ENCODE measurements around the gene PGLYRP3. TPM values are rescaled to one million over a fixed set of nuclear protein-coding genes. Genes with fewer than 3 reads are reported as not detected.

PGLYRP3 gene
- total and polyA plus RNA-seq, 2 donors (not counting 3 experiments of a cell fraction or from before 2014, with no cell fraction given): not detected

DNA sequence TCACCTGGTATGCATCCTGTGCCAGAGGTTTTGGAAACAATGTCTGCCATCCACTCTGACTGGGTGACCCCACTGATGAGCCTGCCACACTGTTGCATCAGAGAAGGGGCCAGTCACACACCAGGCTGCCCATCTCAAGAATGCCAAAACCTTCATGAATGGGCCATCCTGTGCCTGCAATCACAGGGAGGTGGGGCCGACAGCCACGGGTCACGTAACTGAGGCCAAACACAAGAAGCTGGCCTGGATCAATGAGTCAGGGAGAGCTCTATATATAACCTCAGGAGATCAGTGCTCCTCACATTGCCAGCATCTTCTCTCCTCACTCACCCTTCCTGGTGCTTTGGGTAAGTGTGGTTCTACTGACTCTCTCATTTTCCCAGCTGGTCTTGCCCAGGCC, 53.4 kb downstream of the PGLYRP3 start, which contains the start of gene LORICRIN:
LORICRIN (plus strand) TSS at position 301 of the 400 bp plus-strand sequence. CDS start 1,263 bp downstream, outside the sequence.
- no TSS peak for BruUV-seq (replicated peaks)
- H3K4me2 ChIP-seq (ENCODE audit: insufficient read depth, low read length): no peak within 1 kb of the TSS
- ChIA-PET POLR2A (no interaction called here), CTCF (no interaction called here)
- intact Hi-C loops (cut with micrococcal nuclease): no loop called here
- peaks cover 36 to 53% of the 10 kb centered on the region in 2 experiments for H3K27me3 ChIP-seq (ENCODE audit: control insufficient read depth in 2 of 2, insufficient read depth in 2 of 2, low read length in 2 of 2)
- H3K9ac ChIP-seq (replicated peaks; ENCODE audit: extremely low read depth, insufficient read depth, low read length): no peak within 1 kb of the TSS
- TF ChIP-seq JUN (IDR thresholded peaks at IDR 0.05; ENCODE audit: borderline replicate concordance, insufficient read depth, insufficient read length, low read depth): no peak
- no peak for TF ChIP-seq EZH2 (IDR thresholded peaks at IDR 0.05; ENCODE audit: borderline replicate concordance, low read depth, low read length, severe bottlenecking)
- TF ChIP-seq, protein P1, sequence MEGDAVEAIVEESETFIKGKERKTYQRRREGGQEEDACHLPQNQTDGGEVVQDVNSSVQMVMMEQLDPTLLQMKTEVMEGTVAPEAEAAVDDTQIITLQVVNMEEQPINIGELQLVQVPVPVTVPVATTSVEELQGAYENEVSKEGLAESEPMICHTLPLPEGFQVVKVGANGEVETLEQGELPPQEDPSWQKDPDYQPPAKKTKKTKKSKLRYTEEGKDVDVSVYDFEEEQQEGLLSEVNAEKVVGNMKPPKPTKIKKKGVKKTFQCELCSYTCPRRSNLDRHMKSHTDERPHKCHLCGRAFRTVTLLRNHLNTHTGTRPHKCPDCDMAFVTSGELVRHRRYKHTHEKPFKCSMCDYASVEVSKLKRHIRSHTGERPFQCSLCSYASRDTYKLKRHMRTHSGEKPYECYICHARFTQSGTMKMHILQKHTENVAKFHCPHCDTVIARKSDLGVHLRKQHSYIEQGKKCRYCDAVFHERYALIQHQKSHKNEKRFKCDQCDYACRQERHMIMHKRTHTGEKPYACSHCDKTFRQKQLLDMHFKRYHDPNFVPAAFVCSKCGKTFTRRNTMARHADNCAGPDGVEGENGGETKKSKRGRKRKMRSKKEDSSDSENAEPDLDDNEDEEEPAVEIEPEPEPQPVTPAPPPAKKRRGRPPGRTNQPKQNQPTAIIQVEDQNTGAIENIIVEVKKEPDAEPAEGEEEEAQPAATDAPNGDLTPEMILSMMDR (IDR thresholded peaks at IDR 0.05; ENCODE audit: extremely low read depth in 1 of 2, insufficient read depth in 1 of 2, low read depth in 1 of 2, low read length in 2 of 2): no peak
- no peak for TF ChIP-seq MYC (IDR thresholded peaks at IDR 0.05; ENCODE audit: low read depth, low read length)
- TF ChIP-seq GATA2 (IDR thresholded peaks at IDR 0.05; ENCODE audit: insufficient read depth, insufficient read length, low read depth, low read length): no peak
- no peak for TF ChIP-seq FOS (IDR thresholded peaks at IDR 0.05; ENCODE audit: borderline replicate concordance, insufficient read depth, low read length)
- TF ChIP-seq, protein P2, sequence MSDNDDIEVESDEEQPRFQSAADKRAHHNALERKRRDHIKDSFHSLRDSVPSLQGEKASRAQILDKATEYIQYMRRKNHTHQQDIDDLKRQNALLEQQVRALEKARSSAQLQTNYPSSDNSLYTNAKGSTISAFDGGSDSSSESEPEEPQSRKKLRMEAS (IDR thresholded peaks at IDR 0.05; ENCODE audit: insufficient read depth, insufficient read length): no peak
- no peak within 1 kb of the TSS for H3K27ac ChIP-seq (ENCODE audit: insufficient read depth, low read depth, low read length)
- DNase-seq (ENCODE audit: low read depth, low spot score): no peak
- H3K4me3 ChIP-seq (replicated peaks in 1 of 3; ENCODE audit: insufficient read depth in 1 of 3, low read depth in 1 of 3, low read length in 3 of 3): no peak within 1 kb of the TSS
- no peaks in the 10 kb centered on the region for H3K79me2 ChIP-seq (ENCODE audit: control insufficient read depth, insufficient read depth, low read length)
- no peaks in the 10 kb centered on the region for H3K9me3 ChIP-seq (replicated peaks; ENCODE audit: control insufficient read depth, insufficient read depth, low read length)
- H3K36me3 ChIP-seq (ENCODE audit: control insufficient read depth in 2 of 2, extremely low read depth in 1 of 2, insufficient read depth in 2 of 2, low read length in 2 of 2): no peaks in the 10 kb centered on the region
- FAIRE-seq: no peak
- dilution Hi-C loops (cut with MboI; ENCODE audit: extremely low pct_ligation_motif_present, low sequenced_read_pairs): no loop called here
- H4K20me1 ChIP-seq (replicated peaks; ENCODE audit: control insufficient read depth, extremely low read depth, insufficient read depth, low read length): no peaks in the 10 kb centered on the region
- peaks cover 2% of the 10 kb centered on the region for H3K9me1 ChIP-seq (replicated peaks; ENCODE audit: control insufficient read depth, extremely low read depth, insufficient read depth, low read length)
- no peaks in the 10 kb centered on the region for H3K4me1 ChIP-seq (ENCODE audit: control insufficient read depth, extremely low read depth, insufficient read depth, low read length)
- no peak within 1 kb of the TSS for H2AFZ ChIP-seq (ENCODE audit: low read depth, low read length)
